HG03066 (cell line): ENCODE results near the gene FAM13A.
"Not testable (repeated sequence)": the region's sequence is repeated elsewhere in the genome, so short reads cannot be mapped to it uniquely, and the experiment has no call there.

ENCODE experiments used
- ATAC-seq: cut with Tn5 transposase; IDR thresholded peaks from one replicate; pipeline ENCODE4 v1.9.1; 2021; ENCODE audit warnings: low read depth; ENCODE audit not compliant: unreplicated experiment

FAM13A gene

DNA sequence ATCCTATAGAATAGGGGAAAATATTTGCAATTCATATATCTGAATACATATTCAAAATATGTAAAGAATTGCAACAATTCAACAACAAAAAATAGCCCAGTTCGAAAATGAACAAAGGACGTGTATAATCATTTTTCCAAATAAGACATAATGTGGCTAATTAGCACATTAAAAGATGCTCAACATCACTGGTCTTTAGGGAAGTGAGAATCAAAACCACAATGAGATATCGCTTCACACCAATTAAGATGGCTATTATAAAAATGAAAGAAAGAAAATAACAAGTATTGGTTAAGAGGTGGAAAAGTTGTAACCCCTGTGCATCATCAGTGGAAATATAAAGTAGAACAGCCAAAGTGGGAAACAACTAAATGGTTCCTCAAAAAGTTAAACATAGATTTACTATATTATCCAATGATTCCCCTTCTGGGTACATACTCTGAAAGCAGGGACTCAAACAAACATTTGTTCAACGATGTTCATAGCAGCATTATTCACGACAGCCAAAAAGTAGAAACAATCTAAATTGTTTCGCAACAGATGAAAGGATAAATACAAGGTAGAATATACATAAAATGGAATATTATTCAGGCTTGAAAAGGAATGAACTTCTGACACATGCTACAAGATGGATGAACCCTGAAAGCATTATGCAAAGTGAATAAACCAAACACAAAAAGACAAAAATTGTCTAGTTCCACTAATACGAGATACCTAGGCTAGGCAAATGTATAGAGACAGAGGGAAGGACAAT is 12.7 kb downstream of the FAM13A start:
- ATAC-seq, result no peak

DNA sequence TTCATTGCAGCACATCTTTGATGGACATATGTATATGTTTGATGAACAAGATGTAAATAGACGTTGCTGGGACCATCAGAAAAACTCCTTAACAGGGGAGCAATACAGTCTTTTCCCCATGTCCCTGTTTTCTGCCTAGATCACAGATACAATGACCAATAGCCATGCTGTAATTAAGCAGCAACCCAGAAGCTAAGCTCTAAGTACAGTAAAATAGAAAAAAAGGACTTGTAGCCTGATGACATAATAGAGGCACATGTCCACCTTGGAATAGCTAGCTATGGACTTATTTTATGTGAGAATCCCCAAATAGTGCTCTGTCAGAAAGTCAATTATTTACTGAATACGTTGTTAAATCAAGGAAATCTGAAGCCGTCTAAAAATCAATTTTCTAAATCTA is 14.9 kb downstream of the FAM13A start:
- ATAC-seq, result no peak

DNA sequence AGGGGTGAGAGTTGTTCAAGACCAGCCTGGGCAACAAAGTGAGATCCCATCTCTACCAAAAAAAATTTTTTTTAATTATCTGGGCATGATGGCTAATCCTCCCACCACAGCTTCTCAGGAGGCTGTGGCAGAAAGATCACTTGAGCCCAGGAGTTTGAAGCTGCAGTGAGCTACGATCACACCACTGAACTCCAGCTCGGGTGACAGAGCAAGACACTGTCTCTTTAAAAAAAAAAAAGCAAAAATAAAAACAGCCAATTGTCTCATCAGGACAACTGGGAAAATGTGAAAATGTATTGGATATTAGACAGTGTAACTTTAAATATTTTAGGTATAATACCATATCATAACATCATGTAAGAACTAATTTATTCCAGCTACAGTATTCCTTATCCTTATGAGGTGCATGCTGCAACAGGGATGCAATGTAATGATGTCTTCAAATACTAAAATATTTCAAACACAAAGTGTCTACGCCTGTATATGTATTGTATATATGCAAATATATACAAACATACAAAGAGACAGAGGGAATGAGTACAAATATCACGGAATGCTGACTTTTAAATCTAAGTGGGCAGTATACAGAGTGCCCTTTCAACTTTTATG is 17.2 kb downstream of the FAM13A start:
- ATAC-seq, result no peak

DNA sequence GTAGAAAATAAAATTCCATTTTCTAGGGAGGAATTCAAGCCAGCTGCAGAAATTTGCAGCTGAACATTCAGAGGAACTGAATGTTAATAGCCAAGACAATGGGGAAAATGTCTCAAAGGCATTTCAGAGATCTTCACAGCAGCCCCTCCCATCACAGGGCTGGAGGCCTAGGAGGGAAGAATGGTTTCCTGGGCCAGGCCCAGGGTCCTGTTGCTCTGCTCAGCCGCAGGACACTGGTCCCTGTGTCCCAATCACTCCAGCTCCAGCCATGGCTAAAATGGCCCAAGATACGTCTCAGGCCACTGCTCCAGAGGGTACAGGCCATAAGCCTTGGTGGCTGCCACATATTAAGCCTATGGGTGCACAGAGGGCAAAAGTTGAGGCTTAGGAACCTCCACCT is 20.4 kb downstream of the FAM13A start:
- ATAC-seq, result no peak

DNA sequence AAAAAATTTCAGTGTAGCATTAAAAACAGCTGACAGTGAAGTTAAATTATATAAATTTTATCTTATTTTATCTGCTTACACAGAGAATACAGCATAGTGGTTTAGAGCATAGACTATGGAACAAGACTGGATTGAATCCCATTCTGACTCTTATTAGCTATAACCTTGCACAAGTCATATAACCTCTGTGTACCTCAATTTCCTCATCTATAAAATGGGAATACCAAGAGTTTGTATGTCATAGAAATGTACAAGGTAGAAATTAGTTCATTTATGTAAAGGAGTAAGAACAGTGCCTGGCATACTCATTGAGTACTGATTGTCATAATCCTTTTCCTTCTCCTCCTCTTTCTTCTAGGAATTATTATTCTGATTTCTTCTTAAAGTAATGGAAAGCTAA is 25.7 kb downstream of the FAM13A start:
- ATAC-seq, result no peak

DNA sequence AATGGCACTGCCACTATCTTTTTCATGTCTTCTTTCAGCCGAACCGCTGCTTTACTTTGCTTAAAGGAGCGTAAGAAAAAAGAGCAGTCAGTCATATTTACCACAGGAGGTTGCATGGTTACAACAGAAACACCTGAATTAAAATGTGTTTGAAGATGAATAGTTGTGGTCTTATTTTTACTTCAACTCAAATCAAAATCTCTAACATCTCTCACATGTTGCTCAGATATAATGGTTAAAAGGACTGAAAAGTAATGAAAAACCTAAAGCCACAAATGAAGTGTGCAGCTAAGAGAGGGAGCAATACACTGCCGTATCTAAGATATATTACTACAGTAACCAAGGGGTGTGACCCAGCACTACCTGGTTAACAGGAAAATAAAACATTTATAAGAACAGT is 27.4 kb downstream of the FAM13A start:
- ATAC-seq, result no peak

DNA sequence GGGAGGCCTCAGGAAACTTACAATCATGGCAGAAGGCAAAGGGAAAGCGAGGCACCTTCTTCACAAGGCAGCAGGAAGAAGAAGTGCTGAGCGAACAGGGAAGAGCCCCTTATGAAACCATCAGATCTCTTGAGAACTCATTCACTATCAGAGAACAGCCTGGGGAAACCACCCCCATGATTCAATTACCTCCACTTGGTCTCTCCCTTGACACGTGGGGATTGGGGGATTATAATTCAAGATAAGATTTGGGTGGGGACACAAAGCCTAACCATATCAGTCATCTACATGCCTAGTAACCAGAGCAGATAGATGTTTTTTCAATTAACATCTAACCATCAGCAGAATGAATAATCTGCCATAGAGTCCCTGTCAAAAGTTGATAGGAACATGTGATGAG is 30.4 kb downstream of the FAM13A start:
- no peak for ATAC-seq

DNA sequence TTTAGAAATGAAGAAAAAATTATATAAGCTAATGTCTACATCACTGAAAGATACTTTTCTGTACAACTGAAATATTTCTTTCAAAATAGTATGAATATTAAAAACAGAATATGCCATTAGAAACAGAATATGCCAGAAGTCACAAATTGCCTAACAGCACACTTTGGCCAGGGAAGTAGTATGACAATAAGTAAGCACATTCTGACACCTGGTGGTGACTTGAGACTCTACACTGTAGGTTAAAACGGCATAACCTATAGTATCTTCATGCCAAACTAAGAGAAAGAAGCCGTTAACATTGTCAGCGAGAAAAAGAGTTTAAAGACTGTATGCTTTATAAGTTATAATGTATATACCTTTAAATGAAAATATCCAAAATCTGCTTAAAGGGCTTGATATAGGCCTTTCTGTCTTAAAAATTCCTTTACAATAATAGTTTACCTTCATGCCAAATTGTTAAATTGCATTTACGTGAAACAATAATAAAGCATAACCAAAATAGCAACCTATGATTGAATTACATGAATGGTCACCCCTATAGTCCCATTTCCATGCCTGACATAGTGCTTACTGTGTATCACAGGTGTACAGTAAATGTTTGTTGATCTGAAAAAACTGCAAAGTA is 32.8 kb downstream of the FAM13A start:
- ATAC-seq, result peak; percentile 96

DNA sequence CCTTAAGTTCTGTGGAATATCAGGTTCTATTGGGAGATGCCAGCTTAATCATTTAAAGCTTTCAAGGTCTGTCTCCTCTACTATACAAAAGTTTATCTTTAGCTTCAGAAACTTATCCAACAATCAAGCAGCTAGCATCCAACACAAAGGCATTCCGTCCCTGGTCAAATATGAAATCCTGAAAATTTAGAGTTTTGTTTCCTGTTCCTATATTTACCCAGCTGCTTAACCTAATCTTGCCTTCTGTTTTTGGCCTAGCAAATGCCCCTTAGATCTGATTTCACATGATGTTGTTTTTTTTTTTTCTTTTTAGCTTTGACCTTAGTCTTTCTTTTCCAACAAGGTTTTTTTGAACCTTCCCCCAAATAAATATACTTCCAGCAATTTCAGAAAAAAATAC is 33.8 kb downstream of the FAM13A start:
- no peak for ATAC-seq

DNA sequence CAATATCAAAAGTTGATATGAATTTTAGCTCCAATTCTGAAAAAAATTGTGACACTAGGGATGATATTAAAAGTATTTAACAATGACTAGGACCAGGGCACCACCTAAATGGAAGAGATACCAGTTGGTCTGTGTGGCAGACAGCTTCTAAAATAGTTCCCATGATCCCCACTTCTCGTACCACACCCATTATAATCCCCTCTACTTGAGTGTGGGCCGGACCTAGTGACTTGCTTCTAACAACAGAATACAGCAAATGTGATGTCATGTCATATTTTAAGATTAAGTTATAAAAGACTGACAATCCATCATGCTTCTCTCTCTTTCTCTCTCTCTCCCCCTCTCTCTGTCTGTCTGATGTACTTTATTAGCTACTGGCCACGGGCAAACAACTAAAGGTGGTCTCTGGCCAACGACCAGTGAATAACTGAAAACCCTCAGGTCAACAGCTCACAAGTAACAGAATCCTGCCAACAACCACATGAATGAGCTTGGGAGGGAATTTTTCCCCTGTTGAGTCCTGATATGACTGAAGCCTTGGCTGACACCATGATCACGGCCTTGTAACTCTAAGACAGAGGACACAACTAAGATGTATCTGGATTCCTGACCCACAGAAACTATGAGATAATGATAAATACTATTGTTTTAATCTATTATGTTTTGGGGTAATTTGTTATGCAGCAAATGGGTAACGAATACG is 34.4 kb downstream of the FAM13A start:
- ATAC-seq, result no peak

DNA sequence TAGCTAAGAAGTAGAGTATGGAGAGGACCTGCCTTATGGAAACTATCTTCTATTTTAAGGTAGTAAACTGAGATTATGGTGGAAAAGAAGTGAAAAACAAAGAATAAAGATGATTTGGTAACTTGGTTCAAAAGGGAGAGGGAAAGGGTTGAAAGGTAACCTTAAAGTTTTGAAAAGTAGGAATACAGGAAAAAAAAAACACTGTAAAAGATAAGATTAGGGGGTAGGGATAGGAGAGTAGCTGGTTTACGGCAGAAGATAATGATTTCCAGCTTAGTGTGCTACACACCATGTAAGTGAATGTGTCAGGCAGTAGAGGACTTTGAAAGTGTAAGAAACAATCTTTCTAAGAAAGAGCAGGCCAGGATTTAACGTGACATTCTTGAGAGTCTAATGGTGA is 35.3 kb downstream of the FAM13A start:
- no peak for ATAC-seq

DNA sequence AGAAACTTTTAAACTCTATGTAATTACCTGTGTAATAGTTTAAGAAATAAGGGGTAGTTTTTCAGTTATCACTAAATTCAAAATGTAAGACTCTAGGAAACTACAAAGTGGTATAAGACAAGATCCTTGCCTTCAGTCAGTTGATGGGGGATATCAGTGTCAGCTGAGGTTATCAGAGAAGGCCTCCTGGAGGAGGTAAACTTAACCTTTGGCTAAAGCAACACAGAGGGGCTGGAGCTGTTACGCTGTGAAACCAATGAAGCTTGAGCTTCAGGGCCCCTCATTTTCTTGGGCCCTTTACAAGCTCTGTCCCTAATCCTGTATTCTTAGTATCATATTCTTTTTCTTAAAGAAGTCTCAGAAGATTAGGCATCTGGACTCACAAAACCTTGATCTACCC is 35.9 kb downstream of the FAM13A start:
- no peak for ATAC-seq

DNA sequence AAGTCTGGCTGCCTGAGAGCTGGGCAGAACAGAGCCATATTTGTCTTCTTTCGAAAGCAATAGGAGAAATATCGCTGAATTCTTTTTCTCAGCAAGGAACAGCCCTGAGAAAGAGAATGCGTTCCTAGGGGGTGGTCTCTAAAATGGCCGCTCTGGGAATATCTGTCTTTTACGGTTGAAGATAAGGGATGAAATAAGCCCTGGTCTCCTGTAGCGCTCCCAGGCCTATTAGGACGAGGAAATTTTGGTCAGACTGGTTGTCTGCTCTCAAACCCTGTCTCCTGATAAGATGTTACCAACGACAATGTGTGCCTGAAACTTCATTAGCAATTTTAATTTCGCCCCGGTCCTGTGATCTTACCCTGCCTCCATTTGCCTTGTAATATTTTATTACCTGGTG is 42.1 kb downstream of the FAM13A start:
- not testable (repeated sequence) for ATAC-seq

DNA sequence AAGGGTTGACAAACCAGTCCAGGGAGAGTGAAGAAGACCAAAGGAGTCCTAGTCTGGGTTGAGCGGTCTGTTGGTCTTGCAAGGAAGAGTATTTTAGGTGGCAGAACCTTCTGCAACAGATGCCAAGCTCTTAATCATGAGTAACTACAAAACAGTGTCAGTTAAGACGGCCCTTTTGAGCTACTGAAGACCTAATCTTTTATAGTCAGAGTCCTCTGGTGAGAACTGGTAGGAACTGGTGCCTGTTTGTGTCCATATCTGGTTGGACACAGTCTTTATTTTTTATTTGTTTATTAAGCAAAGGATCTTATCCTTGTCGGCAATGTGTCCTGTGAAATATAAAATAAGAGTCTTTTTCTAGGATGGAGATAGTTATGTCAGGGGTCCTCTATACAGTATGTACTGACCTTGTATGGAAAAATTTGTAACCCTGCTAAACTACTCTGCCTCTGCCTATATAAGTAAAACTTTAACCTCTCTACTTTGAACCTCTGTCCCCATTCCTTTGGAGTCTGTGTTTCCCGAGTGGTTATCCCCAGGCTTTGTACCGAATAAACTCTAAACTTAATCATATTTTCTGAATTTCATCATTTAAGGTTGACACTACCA is 47.1 kb downstream of the FAM13A start:
- ATAC-seq, result no peak

DNA sequence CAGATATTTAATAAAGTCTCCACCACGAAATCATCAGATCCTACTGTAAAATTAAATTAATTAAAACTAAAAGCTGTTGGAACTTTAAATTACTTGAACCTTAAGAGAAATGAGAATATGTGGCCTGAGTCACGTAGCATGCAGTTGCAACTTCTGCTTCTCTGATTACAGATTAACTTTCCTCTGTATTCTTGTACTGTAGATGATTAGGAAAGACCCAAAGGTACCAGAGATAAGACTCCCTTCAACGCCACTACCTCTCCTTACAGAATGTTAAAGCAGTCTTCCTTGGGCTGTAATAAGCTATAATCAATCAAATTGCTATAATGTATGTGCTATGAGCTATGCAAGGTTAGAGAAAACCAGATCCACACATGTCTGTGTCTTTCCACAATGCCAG is 47.9 kb downstream of the FAM13A start:
- peak; percentile 87 for ATAC-seq

DNA sequence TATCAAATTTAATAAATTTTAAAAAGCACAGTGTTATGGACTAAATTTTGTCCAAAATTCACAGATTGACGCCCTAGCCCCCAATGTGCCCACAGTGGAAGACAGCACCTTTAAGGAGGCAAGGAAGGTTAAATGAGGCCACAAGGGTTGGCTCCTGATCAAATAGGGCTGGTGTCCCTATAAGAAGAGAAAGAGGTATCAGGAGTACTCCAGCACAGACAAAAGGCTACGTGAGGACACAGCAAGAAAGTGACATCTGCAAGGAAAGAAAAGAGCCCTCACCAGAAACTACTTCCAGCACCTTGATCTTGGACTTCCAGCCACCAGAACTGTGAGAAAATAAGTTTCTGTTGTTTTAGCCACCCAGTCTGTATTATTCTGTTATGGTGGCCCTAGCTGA is 48.8 kb downstream of the FAM13A start:
- ATAC-seq, result no peak

DNA sequence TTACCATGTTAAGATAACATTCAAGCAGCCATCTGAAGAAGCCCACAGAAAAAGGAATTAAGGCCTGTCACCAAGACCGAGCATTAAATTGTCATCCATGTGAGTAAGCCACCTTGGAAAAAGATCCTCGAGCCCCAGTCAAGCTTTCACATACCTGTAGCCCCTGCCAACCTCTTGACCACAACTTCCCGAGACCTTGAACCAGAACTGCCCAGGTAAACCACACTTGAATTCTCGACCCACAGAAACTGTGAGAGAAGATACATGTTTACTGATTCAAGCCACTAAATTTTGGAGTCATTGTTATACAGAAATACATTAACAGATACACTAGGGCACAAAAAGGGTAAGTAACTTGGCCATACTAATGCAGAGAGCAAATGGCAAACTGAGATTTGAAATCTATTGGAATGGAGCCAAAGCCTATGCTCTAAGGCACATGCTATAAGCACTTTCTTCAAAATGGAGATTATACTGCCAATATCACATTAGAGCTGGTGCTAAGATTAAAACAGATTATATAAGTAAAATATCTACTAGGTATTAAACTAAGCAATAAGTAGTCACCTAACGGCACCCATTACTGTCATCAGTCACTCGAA is 49.5 kb downstream of the FAM13A start:
- ATAC-seq, result no peak

DNA sequence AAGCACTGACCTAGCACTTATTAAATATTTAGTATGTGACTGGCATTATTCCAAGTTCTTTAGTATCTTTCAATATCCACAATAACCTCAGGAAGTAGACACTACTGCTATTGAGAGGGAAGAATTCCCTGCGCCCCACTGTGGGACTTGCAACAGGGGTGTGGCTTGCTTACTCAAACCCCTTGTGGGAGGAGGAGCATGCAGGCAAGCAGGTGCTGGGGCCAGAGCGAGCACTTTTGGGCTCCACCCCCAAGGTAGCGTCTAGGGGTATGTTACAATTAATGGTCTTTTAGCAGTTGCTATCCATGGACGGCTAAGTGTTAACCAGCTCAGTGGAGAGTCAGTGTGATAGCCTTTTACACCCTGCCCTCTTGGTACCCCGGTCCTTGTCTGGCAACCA is 50.7 kb downstream of the FAM13A start:
- no peak for ATAC-seq

DNA sequence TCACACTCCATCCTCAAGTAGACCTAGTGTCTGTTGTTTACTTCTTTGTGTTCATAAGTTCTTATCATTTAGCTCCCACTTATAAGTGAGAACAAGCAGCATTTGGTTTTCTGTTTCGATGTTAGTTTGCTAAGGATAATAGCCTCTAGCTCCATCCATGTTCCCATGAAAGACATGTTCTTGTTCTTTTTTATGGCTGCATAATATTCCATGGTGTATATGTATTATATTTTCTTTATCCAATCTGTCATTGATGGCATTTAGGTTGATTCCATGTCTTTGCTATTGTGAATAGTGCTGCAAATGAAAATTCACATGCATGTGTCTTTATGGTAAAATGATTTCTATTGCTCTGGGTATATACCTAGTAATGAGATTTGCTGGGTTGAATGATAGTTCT is 51.9 kb downstream of the FAM13A start:
- ATAC-seq, result not testable (repeated sequence)

DNA sequence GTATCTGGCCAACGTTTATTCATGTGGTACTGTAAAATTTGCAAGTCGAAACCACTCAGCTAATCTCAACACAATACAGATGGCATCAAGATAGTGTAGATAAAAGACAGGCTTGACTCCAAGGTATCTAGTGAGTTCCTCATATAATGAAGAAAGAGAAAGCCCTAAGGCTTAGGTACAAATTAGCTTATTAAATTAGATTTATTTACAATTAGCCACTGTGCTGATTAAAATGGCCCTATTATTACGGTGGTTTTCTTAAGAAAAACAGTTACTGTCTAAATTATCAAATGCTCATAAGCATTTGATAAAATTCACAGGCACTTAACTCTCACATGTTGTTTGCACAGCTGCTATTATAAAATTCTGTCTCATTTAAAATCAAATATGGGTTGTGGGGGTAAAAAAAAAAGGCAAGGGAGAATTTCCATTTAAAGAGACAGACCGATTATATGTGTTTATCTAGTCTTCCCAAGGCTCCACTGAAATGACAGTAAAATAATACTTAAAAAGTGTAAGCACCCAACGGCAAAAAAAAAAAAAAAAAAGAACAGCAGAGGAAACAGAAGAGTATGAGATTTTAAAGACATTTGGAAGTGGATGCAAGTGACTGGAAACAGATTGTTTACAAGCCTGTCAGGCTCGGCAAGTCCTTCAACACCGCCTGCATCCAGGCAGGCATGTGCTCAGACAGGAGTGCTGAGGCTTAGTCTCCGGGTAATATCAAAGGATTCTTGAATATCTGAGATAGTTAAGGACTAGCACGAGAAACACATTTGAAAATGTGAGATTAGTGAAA is 55.1 kb downstream of the FAM13A start:
- ATAC-seq, result no peak
